ENCODE results near the gene CSF3.
A peak's percentile ranks its signal among the peaks of the same experiment; 100 is the strongest.

The CSF3 gene

GRCh38 chr17:40025559-40025958, 10.3 kb downstream of the CSF3 start:
- TF ChIP-seq POLR2A (IDR thresholded peaks at IDR 0.05; ENCODE audit: low read length), result no peak
- TF ChIP-seq GATA1 (IDR thresholded peaks at IDR 0.05; ENCODE audit: low read depth, low read length), result no peak
- no peak for DNase-seq

DNA sequence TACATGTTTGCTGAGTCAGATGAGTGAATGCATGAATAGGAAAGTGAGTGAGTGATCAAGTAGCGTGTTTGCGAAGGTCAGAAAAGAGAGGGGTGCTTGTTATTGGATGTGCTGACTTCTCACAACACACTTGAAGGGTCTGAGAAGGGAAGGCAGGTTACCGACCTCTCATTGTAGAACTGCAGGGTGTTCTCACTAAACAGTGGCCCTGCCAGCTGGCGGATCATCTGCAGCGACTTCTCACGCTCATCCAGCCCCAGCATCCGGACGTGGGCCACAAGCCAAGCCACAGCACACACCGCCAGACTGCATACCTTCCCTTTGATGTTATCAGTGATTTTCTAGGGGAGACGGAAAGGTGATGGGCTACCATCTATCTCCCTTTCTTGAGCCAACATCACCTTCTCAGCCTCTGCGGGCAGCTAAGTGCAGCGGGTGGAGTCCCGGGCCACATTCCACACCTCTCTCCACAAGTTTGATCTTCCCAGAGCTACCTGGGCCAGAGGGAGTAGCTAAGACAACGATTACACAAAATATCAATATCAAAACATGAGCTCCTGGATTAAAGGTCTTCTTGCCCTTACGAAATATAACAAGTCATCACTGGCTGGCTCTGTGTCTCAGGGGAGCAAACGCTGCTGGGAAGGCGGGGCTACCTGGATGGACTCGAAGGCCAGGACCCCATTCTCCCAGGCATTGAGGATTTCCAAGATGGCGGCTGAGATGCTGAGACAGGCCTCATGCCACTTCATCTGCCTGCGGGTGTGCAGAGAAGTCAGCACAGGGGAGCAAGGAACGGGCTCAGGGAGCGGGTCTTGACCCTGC, 11.0 kb downstream of the CSF3 start:
- no peak for TF ChIP-seq GATA1 (IDR thresholded peaks at IDR 0.05; ENCODE audit: low read depth, low read length)
- no peak for TF ChIP-seq POLR2A (IDR thresholded peaks at IDR 0.05; ENCODE audit: low read length)
- DNase-seq, result no peak

DNA sequence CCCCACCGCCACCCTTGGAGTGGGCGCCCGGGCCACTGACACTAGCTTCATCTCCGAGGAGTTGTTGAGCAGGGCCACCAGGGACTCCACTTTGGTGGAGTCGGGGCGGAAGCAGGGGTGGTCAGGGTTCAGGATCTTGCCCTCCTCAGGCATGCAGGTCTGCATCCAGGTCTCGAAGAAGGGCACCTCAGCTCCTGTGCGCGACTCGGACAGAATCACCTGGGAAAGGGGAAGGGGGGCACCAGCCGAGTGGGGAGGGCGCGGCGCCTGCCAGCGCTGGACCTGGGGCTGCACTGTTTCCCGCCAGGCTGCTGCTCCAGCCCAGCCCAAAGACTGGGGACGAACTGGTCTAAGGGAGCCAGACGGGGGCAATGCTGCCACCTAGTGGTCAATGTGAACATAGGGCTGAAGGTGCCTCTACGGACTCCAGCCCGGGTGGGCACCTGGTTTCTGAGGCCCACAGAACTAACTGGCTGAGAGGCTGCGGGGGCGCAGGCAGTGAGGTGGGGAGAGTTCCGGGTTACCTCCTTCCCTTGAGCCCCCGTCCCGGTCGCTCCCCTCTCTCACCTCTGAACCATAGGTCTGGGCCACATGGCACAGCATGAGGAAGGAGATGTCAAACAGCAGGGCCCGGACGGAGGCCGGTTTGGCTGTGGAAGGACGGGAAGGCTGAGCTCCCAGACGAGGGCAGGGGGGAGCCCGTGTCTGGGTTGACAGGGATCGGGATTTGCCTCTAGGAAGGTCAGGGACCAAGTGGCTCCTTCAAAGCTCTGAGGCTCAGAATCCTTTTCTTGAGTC, 11.8 kb downstream of the CSF3 start:
- peak; percentile 81 to 90 for DNase-seq

DNA sequence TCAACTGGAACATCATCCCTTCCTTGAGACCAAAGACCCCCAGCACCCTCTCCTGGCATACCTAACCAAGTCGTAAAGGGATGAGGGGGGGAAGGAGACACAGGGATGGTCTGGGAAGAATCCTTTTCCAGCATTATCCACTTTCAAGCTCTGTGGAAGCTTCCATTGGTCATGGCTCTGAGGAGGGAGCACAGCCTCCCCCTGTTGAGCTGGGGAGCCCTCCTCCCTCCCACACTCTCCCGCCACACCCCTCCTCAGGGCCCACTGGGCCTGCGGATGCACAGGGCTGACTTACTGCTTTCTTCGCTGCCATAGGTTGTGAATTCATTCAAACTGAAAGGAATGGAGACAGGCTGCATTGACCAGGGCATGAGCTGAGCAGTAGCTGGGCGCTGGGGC, 12.4 kb downstream of the CSF3 start:
- no peak for DNase-seq

More for the DNA sequence above, 11.8 kb downstream of the CSF3 start:
- TF ChIP-seq GATA1 (IDR thresholded peaks at IDR 0.05; ENCODE audit: low read depth, low read length) (no peak), POLR2A (IDR thresholded peaks at IDR 0.05; ENCODE audit: low read length) (no peak)

GRCh38 chr17:40028595-40028994, 13.4 kb downstream of the CSF3 start:
- DNase-seq, result no peak
- TF ChIP-seq GATA1 (IDR thresholded peaks at IDR 0.05; ENCODE audit: low read depth, low read length) (no peak), POLR2A (IDR thresholded peaks at IDR 0.05; ENCODE audit: low read length) (no peak)

More for the DNA sequence above, 12.4 kb downstream of the CSF3 start:
- TF ChIP-seq POLR2A (IDR thresholded peaks at IDR 0.05; ENCODE audit: low read length), result no peak
- no peak for TF ChIP-seq GATA1 (IDR thresholded peaks at IDR 0.05; ENCODE audit: low read depth, low read length)

DNA sequence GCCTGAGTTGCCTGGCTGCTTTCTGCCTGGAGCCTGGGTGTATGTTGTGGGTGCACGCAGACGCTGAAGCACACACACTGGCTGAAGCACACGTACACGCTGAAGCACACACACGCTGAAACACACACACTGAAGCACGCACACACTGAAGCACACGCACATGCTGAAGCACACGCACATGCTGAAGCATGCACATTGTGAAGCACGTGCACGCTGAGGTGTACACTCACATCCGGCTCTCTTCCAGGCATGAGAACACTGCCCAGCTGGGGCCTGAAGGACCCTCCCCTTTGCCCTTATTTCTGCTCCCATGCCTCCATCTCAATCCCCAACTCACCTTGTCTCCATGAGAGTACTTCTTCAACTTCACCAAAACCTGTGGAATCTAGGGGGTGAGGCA, 16.5 kb downstream of the CSF3 start:
- DNase-seq, result no peak
- TF ChIP-seq GATA1 (IDR thresholded peaks at IDR 0.05; ENCODE audit: low read depth, low read length), result no peak
- no peak for TF ChIP-seq POLR2A (IDR thresholded peaks at IDR 0.05; ENCODE audit: low read length)

DNA sequence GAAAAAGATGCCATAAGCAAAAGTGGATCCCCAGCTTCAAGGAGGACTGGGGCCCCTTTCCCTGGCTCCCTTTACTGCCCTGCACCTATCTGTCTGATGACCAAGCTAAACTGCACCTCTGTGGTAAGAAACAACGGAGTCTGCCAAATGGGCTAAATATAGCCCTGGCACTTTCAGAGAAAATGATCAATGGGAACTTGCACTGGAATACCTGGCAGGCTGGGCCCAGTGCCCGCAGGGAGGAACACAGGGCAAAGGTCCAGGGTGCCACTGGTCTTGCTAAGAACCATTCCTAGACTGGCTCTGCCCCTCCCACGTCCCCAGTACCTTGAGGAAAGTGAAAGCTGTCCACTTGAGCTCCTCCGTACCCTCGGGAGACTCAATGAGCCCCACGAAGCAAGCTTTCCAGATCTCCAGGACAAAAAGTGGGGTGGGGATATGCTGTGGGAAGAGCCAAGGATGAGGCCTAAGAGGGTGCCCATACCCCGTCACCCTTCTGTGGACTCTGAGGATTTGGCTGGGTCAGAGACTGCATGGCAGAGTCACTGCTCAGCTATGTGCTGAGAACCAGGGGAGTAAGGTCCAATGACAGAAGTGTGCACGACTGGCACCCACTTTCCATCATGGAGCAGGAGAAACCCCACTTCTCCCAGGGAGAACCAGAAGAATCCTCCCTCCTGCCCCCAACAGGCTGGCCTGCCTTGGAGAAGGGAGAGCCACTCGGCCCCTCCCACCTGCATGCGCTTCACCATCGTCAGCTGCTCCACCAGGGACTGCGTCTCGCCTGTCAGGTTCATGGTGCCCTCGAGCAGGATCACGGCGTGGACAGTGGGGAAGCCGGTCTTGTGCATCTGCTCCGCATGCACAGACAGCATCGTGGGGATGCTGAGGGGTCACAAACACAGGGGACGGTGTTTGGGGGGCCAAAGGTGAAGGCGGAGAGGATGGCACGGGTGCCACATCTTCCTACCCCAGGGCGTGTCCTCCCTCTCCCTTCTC, 17.4 kb downstream of the CSF3 start:
- DNase-seq, result no peak
- TF ChIP-seq POLR2A (IDR thresholded peaks at IDR 0.05; ENCODE audit: low read length), result no peak
- no peak for TF ChIP-seq GATA1 (IDR thresholded peaks at IDR 0.05; ENCODE audit: low read depth, low read length)

DNA sequence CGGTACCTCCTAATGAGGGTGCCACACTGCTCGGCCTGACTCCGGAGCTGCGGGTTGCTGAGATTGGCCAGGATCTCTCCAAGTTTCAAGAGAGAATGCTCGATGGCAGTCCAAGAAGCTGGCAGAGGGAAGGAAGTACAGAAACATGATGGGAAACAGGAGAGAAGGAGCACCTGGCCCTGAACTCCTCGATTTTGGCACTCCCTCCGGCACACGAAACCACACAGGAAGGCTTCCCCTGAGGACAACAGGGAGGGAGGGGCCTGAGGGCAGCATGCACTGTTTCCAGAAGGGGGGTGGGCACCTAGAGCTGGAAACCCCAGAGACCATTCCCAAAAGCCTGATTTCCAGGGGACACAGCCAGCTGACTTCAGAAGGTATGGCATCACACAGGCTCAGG, 18.1 kb downstream of the CSF3 start:
- no peak for DNase-seq
- TF ChIP-seq POLR2A (IDR thresholded peaks at IDR 0.05; ENCODE audit: low read length) (no peak), GATA1 (IDR thresholded peaks at IDR 0.05; ENCODE audit: low read depth, low read length) (no peak)

DNA sequence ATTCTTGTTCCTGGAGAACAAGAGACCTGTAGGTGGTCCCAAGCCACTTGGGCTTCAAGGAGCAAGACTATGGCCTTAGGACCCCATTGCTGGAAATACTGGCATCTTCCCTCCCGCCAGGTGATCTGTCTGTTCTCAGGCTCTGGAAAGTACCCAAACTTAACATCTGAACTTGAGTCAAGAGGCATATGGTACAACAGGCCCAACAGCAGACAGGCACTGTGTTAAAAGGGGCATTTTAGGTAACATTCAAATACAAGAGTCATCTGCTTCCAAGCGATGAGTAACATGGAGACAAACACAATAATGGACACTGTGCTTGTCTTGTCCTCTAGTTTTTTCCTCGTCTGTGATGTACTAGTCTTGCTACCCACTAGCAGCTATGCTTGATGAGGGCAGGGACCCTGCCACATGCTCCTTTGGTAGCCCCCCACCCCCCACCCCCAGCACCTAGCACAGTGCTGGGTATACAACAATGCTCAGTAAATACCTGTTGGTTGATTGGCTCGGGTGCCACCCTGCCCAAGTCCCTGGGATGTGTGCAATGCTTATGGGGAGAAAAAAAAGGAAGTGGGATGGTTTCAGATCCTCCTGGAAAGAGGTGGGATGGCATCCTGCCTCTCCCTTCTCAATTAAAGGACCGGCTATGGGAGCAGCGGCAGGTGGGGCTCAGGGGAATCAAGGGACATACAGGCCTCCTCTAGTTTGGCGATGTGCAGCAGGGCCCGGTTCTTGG, 19.4 kb downstream of the CSF3 start:
- TF ChIP-seq GATA1 (IDR thresholded peaks at IDR 0.05; ENCODE audit: low read depth, low read length) (no peak), POLR2A (IDR thresholded peaks at IDR 0.05; ENCODE audit: low read length) (no peak)
- DNase-seq, result no peak

GRCh38 chr17:40035162-40035559, 19.9 kb downstream of the CSF3 start:
- no peak for TF ChIP-seq POLR2A (IDR thresholded peaks at IDR 0.05; ENCODE audit: low read length)
- peak; percentile 56 to 60 for DNase-seq

DNA sequence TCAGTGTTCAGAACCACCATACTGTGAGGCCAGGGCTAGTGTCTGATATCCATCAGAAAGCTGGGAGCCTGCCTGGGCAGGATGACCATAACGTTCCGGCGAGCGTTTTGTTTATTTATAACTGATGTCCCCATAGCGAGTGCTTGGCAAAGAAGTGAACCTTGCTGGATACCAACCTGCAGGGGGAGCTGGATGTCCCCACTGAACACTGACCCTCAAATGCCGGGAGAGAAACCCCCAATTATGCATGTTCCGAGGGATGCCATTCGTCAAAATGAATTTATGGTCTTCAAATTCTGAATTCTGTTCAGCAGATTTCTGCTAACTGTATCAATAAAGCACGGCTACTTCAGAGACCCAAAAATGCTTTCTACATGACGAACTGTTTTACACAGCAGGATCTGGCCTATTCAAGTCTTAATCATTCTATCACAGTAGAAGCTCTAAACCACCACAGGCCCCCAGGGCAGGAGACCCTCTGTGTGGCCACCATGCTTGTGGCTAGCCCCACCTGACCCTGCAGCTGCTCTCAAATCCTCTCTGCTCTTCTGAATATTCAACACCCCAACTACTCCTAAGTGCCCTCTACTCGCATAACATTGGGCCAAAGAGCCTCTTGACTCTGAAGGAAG, 23.8 kb downstream of the CSF3 start:
- DNase-seq, result peak; percentile 50 to 60
- no peak for TF ChIP-seq POLR2A (IDR thresholded peaks at IDR 0.05; ENCODE audit: low read length)
- no peak for TF ChIP-seq GATA1 (IDR thresholded peaks at IDR 0.05; ENCODE audit: low read depth, low read length)

- TF ChIP-seq POLR2A (IDR thresholded peaks at IDR 0.05; ENCODE audit: low read length) (no peak), GATA1 (IDR thresholded peaks at IDR 0.05; ENCODE audit: low read depth, low read length) (no peak)
- DNase-seq, result no peak
Observed at GRCh38 chr17:40041196-40041595, 26.0 kb downstream of the CSF3 start.

Data from erythroblast (primary cell).